Gastrocnemius medialis (tissue), 4 donors: ENCODE measurements around the gene MAGEB17. TPM values are rescaled to one million over a fixed set of nuclear protein-coding genes. Genes with fewer than 3 reads are reported as not detected.
"Not testable (repeated sequence)": the region's sequence is repeated elsewhere in the genome, so short reads cannot be mapped to it uniquely, and the experiment has no call there.

ENCODE experiments used
- ATAC-seq, 2 donors: fragments of 150-250 bp; one replicate each; pipeline ENCODE4 v1.9.1; 2016
- DNase-seq, 2 donors: peaks; one replicate each; pipeline ENCODE4 v3.0.0-alpha.2; 2019
- H3K27ac ChIP-seq, 4 donors: fragments of 200-600 bp; sonication (generic); 1 replicate in 1 of 4; 2 replicates in 3 of 4; pipeline ENCODE4 v1.5.1; 2016 to 2018; ENCODE audit warnings: mild to moderate bottlenecking in 2 of 4, moderate library complexity in 1 of 4
- H3K27me3 ChIP-seq, 3 donors: fragments of 200-600 bp; sonication (generic) in 2 of 3; 1 replicate in 1 of 3; 2 replicates in 2 of 3; pipeline versions ENCODE4 v1.5.1 to v1.6.0; 2016 to 2019; ENCODE audit warnings: mild to moderate bottlenecking in 1 of 3, moderate library complexity in 1 of 3
- H3K36me3 ChIP-seq, 2 donors: fragments of 200-600 bp; sonication (generic) in 1 of 2; one replicate each; pipeline ENCODE4 v1.5.1; 2017 to 2018
- H3K4me1 ChIP-seq, 2 donors: fragments of 200-600 bp; sonication (generic) in 1 of 2; one replicate each; pipeline ENCODE4 v1.5.1; 2016 to 2017; ENCODE audit warnings: mild to moderate bottlenecking in 2 of 2
- H3K4me3 ChIP-seq, 4 donors: fragments of 200-600 bp; sonication (generic) in 3 of 4; 1 replicate in 1 of 4; 2 replicates in 3 of 4; pipeline ENCODE4 v1.5.1; 2016 to 2019; ENCODE audit warnings: mild to moderate bottlenecking in 2 of 4
- H3K9me3 ChIP-seq, 3 donors: fragments of 200-600 bp; sonication (generic) in 2 of 3; 1 replicate in 1 of 3; 2 replicates in 2 of 3; pipeline ENCODE4 v1.5.1; 2016 to 2019
- CTCF ChIP-seq, 5 experiments: fragments of 450-650 bp in 3 of 5; fragments of 200-600 bp in 2 of 5; sonication (generic) in 2 of 5; IDR thresholded peaks in 4 of 5; conservative IDR thresholded peaks in 1 of 5; 1 replicate in 4 of 5; 2 replicates in 1 of 5; pipeline ENCODE4 v1.5.1; 2016 to 2019; ENCODE audit warnings: antibody characterized with exemption in 5 of 5, mild to moderate bottlenecking in 3 of 5, moderate library complexity in 3 of 5
- POLR2A ChIP-seq, 2 donors: fragments of 450-650 bp; IDR thresholded peaks; one replicate each; pipeline ENCODE4 v1.6.1; 2017; ENCODE audit warnings: antibody characterized with exemption in 2 of 2, mild to moderate bottlenecking in 2 of 2, moderate library complexity in 2 of 2
- in situ Hi-C, 4 donors: fragments of 200-750 bp; cut with MboI; loops; one replicate each; pipeline versions ENCODE4 v1.15.0 to v1.8.0; 2017; ENCODE audit warnings: low sequenced_read_pairs in 4 of 4
- intact Hi-C: fragments of 100-400 bp; cut with DNase I; formaldehyde crosslinking; loops from one replicate; pipeline ENCODE4 v1.15.1; 2023; ENCODE audit warnings: low total_unique reads
- total RNA-seq, 4 donors: library from RNA; depleted of rRNA; stranded (reverse); fragments of >200 nt; gene quantifications; one replicate each; pipeline versions ENCODE4 v1.1.0 to v1.2.3, GENCODE V29; 2016

Gene MAGEB17
- total RNA-seq, 4 donors from 2014 or later, result not detected

GRCh38 chrX:16175329-16176061 lies 8.2 kb downstream of the MAGEB17 start:
- ATAC-seq (no peak), DNase-seq (no peak)
- Histone ChIP-seq H3K27ac (no peak overlapping the region), H3K4me3 (no peak overlapping the region), H3K4me1 (no peaks in the 10 kb centered on the region), H3K9me3 (no peaks in the 10 kb centered on the region), H3K27me3 (peaks cover 0 to 4% (median 0%) of the 10 kb centered on the region in 3 donors), H3K36me3 (no peaks in the 10 kb centered on the region)
- no peak for TF ChIP-seq POLR2A (IDR thresholded peaks at IDR 0.05)
- no peak for TF ChIP-seq CTCF (IDR thresholded peaks at IDR 0.05 in 4 of 5, conservative IDR thresholded peaks at IDR 0.05 in 1 of 5)
- in situ Hi-C loops, result no loop called here
- intact Hi-C loops, result no loop called here

GRCh38 chrX:16177260-16177659 lies 10.0 kb downstream of the MAGEB17 start:
- Histone ChIP-seq H3K4me3 (no peak overlapping the region), H3K9me3 (no peaks in the 10 kb centered on the region), H3K27me3 (peaks cover 0 to 4% (median 0%) of the 10 kb centered on the region in 3 donors), H3K27ac (no peak overlapping the region), H3K36me3 (no peaks in the 10 kb centered on the region), H3K4me1 (no peaks in the 10 kb centered on the region)
- intact Hi-C loops (no loop called here), in situ Hi-C loops (no loop called here)
- TF ChIP-seq CTCF (IDR thresholded peaks at IDR 0.05 in 4 of 5, conservative IDR thresholded peaks at IDR 0.05 in 1 of 5) (no peak), POLR2A (IDR thresholded peaks at IDR 0.05) (no peak)
- no peak for ATAC-seq
- DNase-seq, result no peak

GRCh38 chrX:16183843-16184242 lies 16.6 kb downstream of the MAGEB17 start:
- H3K4me1 ChIP-seq, H3K4me3 ChIP-seq, H3K9me3 ChIP-seq, H3K27ac ChIP-seq, in situ Hi-C loops, H3K36me3 ChIP-seq, intact Hi-C loops, DNase-seq, ATAC-seq, H3K27me3 ChIP-seq: not testable (repeated sequence)

GRCh38 chrX:16185725-16186136 lies 18.4 kb downstream of the MAGEB17 start:
- Histone ChIP-seq H3K27ac (no peak overlapping the region), H3K9me3 (no peaks in the 10 kb centered on the region), H3K4me3 (no peak overlapping the region), H3K36me3 (no peaks in the 10 kb centered on the region), H3K4me1 (no peaks in the 10 kb centered on the region), H3K27me3 (no peaks in the 10 kb centered on the region)
- DNase-seq (no peak), ATAC-seq (no peak)
- intact Hi-C loops, result no loop called here
- TF ChIP-seq POLR2A (IDR thresholded peaks at IDR 0.05) (no peak), CTCF (IDR thresholded peaks at IDR 0.05 in 4 of 5, conservative IDR thresholded peaks at IDR 0.05 in 1 of 5) (no peak)
- in situ Hi-C loops, result no loop called here

GRCh38 chrX:16186380-16187007 lies 19.2 kb downstream of the MAGEB17 start:
- ATAC-seq (no peak), DNase-seq (no peak)
- Histone ChIP-seq H3K36me3 (no peaks in the 10 kb centered on the region), H3K27me3 (no peaks in the 10 kb centered on the region), H3K9me3 (no peaks in the 10 kb centered on the region), H3K4me3 (no peak overlapping the region), H3K4me1 (no peaks in the 10 kb centered on the region), H3K27ac (no peak overlapping the region)
- in situ Hi-C loops, result no loop called here
- TF ChIP-seq POLR2A (IDR thresholded peaks at IDR 0.05), result no peak
- TF ChIP-seq CTCF (IDR thresholded peaks at IDR 0.05 in 4 of 5, conservative IDR thresholded peaks at IDR 0.05 in 1 of 5), result no peak
- intact Hi-C loops, result no loop called here
